ENCODE results near the gene C22orf15. TPM values are rescaled to one million over a fixed set of nuclear protein-coding genes. Genes with fewer than 3 reads are reported as not detected.

Gene C22orf15
- total RNA-seq, 1 donor from 2014 or later = not detected

GRCh38 chr22:23750714-23751440, 11.9 kb upstream of the C22orf15 start, which contains the start of gene ZNF70:
Gene ZNF70 (minus strand): TSS chr22:23751112. CDS start chr22:23745140, 5,972 bp downstream.
- peak; percentile 46 for DNase-seq (ENCODE audit: low read depth)

- no peak for DNase-seq (ENCODE audit: low read depth)
These were observed 11.3 kb upstream of the C22orf15 start for GRCh38 chr22:23751441-23751996.

- no peak for DNase-seq (ENCODE audit: low read depth)
These were observed 10.6 kb upstream of the C22orf15 start for GRCh38 chr22:23752090-23752691.

GRCh38 chr22:23752750-23753149, 10.0 kb upstream of the C22orf15 start:
- DNase-seq (ENCODE audit: low read depth) = no peak

GRCh38 chr22:23753385-23753784, 9.4 kb upstream of the C22orf15 start:
- DNase-seq (ENCODE audit: low read depth) = no peak

- DNase-seq (ENCODE audit: low read depth) = no peak
These were observed 8.4 kb upstream of the C22orf15 start, which contains the start of gene VPREB3 for GRCh38 chr22:23754220-23754919. Gene VPREB3 (minus strand): TSS chr22:23754425. CDS start chr22:23754363, 62 bp downstream.

GRCh38 chr22:23754980-23755636, 7.7 kb upstream of the C22orf15 start:
- DNase-seq (ENCODE audit: low read depth) = peak; percentile 18

- no peak for DNase-seq (ENCODE audit: low read depth)
These were observed 7.1 kb upstream of the C22orf15 start for GRCh38 chr22:23755711-23756110.

GRCh38 chr22:23756891-23757290, 5.9 kb upstream of the C22orf15 start:
- DNase-seq (ENCODE audit: low read depth) = no peak

- no peak for DNase-seq (ENCODE audit: low read depth)
These were observed 3.2 kb upstream of the C22orf15 start for GRCh38 chr22:23759566-23759965.

- no peak for DNase-seq (ENCODE audit: low read depth)
These were observed 2.7 kb upstream of the C22orf15 start for GRCh38 chr22:23760056-23760455.

- DNase-seq (ENCODE audit: low read depth) = no peak
These were observed 772 bp downstream of the C22orf15 start for GRCh38 chr22:23763579-23763945.

GRCh38 chr22:23763954-23764353, 1.2 kb downstream of the C22orf15 start:
- no peak for DNase-seq (ENCODE audit: low read depth)

- no peak for DNase-seq (ENCODE audit: low read depth)
These were observed 2.4 kb downstream of the C22orf15 start for GRCh38 chr22:23764899-23765881.

GRCh38 chr22:23767303-23767672, 4.5 kb downstream of the C22orf15 start:
- DNase-seq (ENCODE audit: low read depth) = no peak

GRCh38 chr22:23767673-23768548, 5.1 kb downstream of the C22orf15 start, which contains the start of gene CHCHD10:
Gene CHCHD10 (minus strand): TSS chr22:23767972. CDS start chr22:23767874, 98 bp downstream.
- peak; percentile 33 for DNase-seq (ENCODE audit: low read depth)

- no peak for DNase-seq (ENCODE audit: low read depth)
These were observed 6.7 kb downstream of the C22orf15 start for GRCh38 chr22:23769321-23769965.

- DNase-seq (ENCODE audit: low read depth) = no peak
These were observed 9.5 kb downstream of the C22orf15 start for GRCh38 chr22:23772315-23772648.

All from renal cortical epithelial cell (primary cell).